Neural progenitor cell (in vitro differentiated cells): ENCODE measurements around the gene SLC2A4.
A peak's percentile ranks its signal among the peaks of the same experiment; 100 is the strongest.

Experiments used
- CTCF ChIP-seq: fragments of 200-600 bp; sonication (generic); IDR thresholded peaks from 2 replicates; pipeline ENCODE4 v1.5.1; 2017; ENCODE audit warnings: antibody characterized with exemption, mild to moderate bottlenecking
- EZH2 ChIP-seq: fragments of 200-600 bp; sonication (generic); IDR thresholded peaks from 2 replicates; pipeline ENCODE4 v1.6.1; 2017; ENCODE audit warnings: antibody characterized with exemption, mild to moderate bottlenecking, moderate library complexity
- EZH2phosphoT487 ChIP-seq: fragments of 200-600 bp; sonication (generic); IDR thresholded peaks from 2 replicates; pipeline ENCODE4 v1.6.1; 2017; ENCODE audit warnings: antibody characterized with exemption

- no peak for TF ChIP-seq CTCF
- TF ChIP-seq EZH2, result peak; percentile 97
- TF ChIP-seq EZH2phosphoT487, result peak; percentile 97
Measured at GRCh38 chr17:7262192-7262934, 19.2 kb upstream of the SLC2A4 start, which contains the start of gene CLDN7.
